Esophagus squamous epithelium (tissue), 5 donors: ENCODE data around the gene EIF2B2. TPM values are rescaled to one million over a fixed set of nuclear protein-coding genes. Genes with fewer than 3 reads are reported as not detected.

Experiments
- DNase-seq: peaks from one replicate; lab custom pipeline; 2025; lab: John Stamatoyannopoulos, UW
- H3K27ac ChIP-seq, 4 donors: fragments of 200-600 bp; sonication (generic); one replicate each; pipeline ENCODE4 v1.5.1; 2016 to 2019; ENCODE audit warnings: mild to moderate bottlenecking in 1 of 4
- H3K27me3 ChIP-seq, 4 donors: fragments of 200-600 bp; sonication (generic); 1 replicate in 3 of 4; 2 replicates in 1 of 4; pipeline versions ENCODE4 v1.5.1 to v1.6.0; 2017 to 2021; ENCODE audit warnings: antibody characterized with exemption in 1 of 4
- H3K36me3 ChIP-seq, 3 donors: fragments of 200-600 bp; sonication (generic); one replicate each; pipeline ENCODE4 v1.5.1; 2016 to 2019
- H3K4me1 ChIP-seq, 3 donors: fragments of 200-600 bp; sonication (generic); one replicate each; pipeline ENCODE4 v1.5.1; 2017 to 2019
- H3K4me3 ChIP-seq, 4 donors: fragments of 200-600 bp; sonication (generic); 1 replicate in 3 of 4; 2 replicates in 1 of 4; pipeline ENCODE4 v1.5.1; 2016 to 2019; ENCODE audit warnings: mild to moderate bottlenecking in 2 of 4, moderate library complexity in 1 of 4
- H3K9me3 ChIP-seq, 3 donors: fragments of 200-600 bp; sonication (generic); one replicate each; pipeline ENCODE4 v1.5.1; 2016 to 2019
- POLR2A ChIP-seq, 4 donors: fragments of 450-650 bp; IDR thresholded peaks; one replicate each; pipeline ENCODE4 v1.6.1; 2017; ENCODE audit warnings: antibody characterized with exemption in 4 of 4, mild to moderate bottlenecking in 4 of 4, moderate library complexity in 3 of 4
- WGBS, 2 donors: methylation state at CpG; one replicate each; pipeline ENCODE4 v1.1.5; 2018; 5-methylcytosine and 5-hydroxymethylcytosine counted together
- intact Hi-C: fragments of 100-400 bp; cut with DNase I; formaldehyde crosslinking; loops from one replicate; pipeline ENCODE4 v1.15.0; 2022
- total RNA-seq, 4 donors: library from RNA; depleted of rRNA; stranded (reverse); fragments of >200 nt; gene quantifications; one replicate each; pipeline ENCODE4 v1.1.0, GENCODE V29; 2016
- TF ChIP-seq, protein P1 (sequence below), 6 experiments: fragments of 450-650 bp in 4 of 6; fragments of 200-600 bp in 2 of 6; sonication (generic) in 2 of 6; IDR thresholded peaks; one replicate each; pipeline ENCODE4 v1.5.1; 2016 to 2019; ENCODE audit warnings: antibody characterized with exemption in 6 of 6, mild to moderate bottlenecking in 4 of 6, moderate library complexity in 4 of 6
- donor health status: DM: yes; HTN: yes; CAD: no.

Gene EIF2B2
- total RNA-seq, 4 donors from 2014 or later, result 27.8 to 41.0 (median 39.0) TPM

DNA sequence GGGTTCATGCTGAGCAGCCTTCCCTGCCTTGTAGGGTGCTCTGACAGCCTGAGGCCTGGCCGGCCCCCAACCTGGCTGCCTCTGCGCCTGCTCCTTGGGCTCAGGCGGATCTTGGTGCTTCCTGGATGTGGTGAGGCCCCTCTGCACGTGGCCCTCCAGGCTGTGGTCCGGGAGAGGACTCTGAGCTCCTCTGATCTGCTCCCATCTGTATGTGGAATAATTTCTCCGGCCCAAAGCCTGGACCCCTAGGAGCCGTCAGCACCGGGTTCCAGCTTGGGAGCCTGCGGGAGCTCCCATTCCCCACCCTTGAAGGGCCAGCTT lies 21.3 kb upstream of the EIF2B2 start:
- Histone ChIP-seq H3K27me3 (no peaks in the 10 kb centered on the region), H3K27ac (peak overlapping the region in 3 of 4 donors; percentile 0 to 44 (median 36)), H3K36me3 (no peaks in the 10 kb centered on the region), H3K9me3 (no peaks in the 10 kb centered on the region), H3K4me1 (peaks cover 3 to 86% (median 40%) of the 10 kb centered on the region in 3 donors), H3K4me3 (no peak overlapping the region)
- intact Hi-C loops, result no loop called here
- WGBS, 2 donors, result 79 to 100% methylated on average over 3 to 6 of the region's 9 CpGs
- DNase-seq, result no peak
- TF ChIP-seq, protein P1, sequence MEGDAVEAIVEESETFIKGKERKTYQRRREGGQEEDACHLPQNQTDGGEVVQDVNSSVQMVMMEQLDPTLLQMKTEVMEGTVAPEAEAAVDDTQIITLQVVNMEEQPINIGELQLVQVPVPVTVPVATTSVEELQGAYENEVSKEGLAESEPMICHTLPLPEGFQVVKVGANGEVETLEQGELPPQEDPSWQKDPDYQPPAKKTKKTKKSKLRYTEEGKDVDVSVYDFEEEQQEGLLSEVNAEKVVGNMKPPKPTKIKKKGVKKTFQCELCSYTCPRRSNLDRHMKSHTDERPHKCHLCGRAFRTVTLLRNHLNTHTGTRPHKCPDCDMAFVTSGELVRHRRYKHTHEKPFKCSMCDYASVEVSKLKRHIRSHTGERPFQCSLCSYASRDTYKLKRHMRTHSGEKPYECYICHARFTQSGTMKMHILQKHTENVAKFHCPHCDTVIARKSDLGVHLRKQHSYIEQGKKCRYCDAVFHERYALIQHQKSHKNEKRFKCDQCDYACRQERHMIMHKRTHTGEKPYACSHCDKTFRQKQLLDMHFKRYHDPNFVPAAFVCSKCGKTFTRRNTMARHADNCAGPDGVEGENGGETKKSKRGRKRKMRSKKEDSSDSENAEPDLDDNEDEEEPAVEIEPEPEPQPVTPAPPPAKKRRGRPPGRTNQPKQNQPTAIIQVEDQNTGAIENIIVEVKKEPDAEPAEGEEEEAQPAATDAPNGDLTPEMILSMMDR (IDR thresholded peaks at IDR 0.05), result no peak
- TF ChIP-seq POLR2A (IDR thresholded peaks at IDR 0.05), result no peak

DNA sequence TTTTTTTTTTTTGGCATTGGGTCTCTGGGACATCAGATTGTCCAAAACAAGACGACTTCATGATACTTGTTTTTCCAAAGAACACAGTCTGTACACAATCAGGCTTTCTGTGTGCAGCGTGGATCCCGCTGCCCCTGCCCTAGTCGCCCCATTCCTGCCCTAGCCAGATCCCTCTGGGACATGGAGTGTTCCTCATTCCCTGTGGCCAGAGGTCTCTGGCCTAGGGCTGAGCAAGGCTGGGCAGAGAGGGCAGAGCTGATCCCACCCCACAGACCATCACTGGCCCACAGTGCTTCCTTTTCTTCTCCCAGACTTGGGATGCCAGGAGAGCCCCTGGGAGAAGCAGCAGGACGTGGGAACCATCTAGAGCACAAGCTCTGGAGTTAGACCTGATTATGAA lies 20.9 kb upstream of the EIF2B2 start:
- H3K36me3 ChIP-seq, result no peaks in the 10 kb centered on the region
- no peaks in the 10 kb centered on the region for H3K9me3 ChIP-seq
- peaks cover 3 to 82% (median 40%) of the 10 kb centered on the region in 3 donors for H3K4me1 ChIP-seq
- DNase-seq, result no peak
- no peak for TF ChIP-seq POLR2A (IDR thresholded peaks at IDR 0.05)
- TF ChIP-seq, protein P1 (IDR thresholded peaks at IDR 0.05), result no peak
- H3K27me3 ChIP-seq, result no peaks in the 10 kb centered on the region
- intact Hi-C loops, result no loop called here
- 84 to 85% methylated on average over 4 to 5 of the region's 5 CpGs for WGBS, 2 donors
- H3K4me3 ChIP-seq, result no peak overlapping the region
- peak overlapping the region in 2 of 4 donors; percentile 14 to 36 for H3K27ac ChIP-seq

DNA sequence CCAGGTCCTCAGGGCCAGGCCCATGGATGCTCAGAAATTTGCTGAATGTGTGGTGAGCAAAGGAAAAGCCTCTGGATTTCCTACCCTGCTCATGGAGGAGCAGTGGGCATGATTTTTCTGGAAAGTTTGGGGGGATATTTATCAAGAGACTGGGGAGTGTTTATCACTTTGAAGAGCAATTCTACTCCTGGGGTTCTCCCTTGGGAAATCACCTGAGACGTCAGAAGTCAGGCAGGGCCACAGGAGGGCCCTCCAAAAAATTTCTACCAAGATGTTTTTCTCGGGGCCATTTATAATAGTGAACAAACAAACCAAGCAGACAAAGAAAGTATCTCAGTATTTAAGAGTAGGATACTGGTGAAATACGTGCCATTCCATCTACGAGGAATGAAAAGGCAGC lies 20.1 kb upstream of the EIF2B2 start:
- Histone ChIP-seq H3K27me3 (no peaks in the 10 kb centered on the region), H3K9me3 (no peaks in the 10 kb centered on the region), H3K4me1 (peaks cover 3 to 77% (median 41%) of the 10 kb centered on the region in 3 donors), H3K27ac (peak overlapping the region in 3 of 4 donors; percentile 59 to 72 (median 60)), H3K4me3 (no peak overlapping the region), H3K36me3 (no peaks in the 10 kb centered on the region)
- TF ChIP-seq, protein P1 (IDR thresholded peaks at IDR 0.05), result no peak
- TF ChIP-seq POLR2A (IDR thresholded peaks at IDR 0.05), result no peak
- intact Hi-C loops, result no loop called here
- no peak for DNase-seq
- 70 to 81% methylated on average over 4 of the region's 4 CpGs for WGBS, 2 donors

DNA sequence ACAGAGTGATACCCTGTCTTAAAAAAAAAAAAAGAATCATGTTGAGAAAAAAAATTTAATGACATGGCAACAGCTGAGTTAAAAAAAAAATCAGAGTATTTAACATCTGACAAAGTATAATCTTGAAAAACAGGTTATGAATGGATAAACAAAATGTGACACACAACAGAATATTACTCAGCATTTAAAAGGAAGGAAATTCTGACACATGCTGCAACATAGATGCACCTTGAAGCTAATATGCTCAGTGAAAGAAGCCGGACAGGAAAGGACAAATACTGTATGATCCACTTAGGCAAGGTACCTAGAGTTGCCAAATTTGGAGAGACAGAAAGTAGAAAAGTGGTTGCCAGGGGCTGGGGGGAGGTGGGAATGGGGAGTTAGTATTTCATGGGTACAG lies 19.4 kb upstream of the EIF2B2 start:
- no peak for DNase-seq
- no peaks in the 10 kb centered on the region for H3K27me3 ChIP-seq
- WGBS, 2 donors, result 29 to 40% methylated on average over 1 of the region's 1 CpG
- H3K36me3 ChIP-seq, result no peaks in the 10 kb centered on the region
- H3K4me3 ChIP-seq, result no peak overlapping the region
- no peaks in the 10 kb centered on the region for H3K9me3 ChIP-seq
- H3K27ac ChIP-seq, result peak overlapping the region in 3 of 4 donors; percentile 60 to 72 (median 63)
- intact Hi-C loops, result no loop called here
- no peak for TF ChIP-seq POLR2A (IDR thresholded peaks at IDR 0.05)
- TF ChIP-seq, protein P1 (IDR thresholded peaks at IDR 0.05), result no peak
- H3K4me1 ChIP-seq, result peaks cover 3 to 77% (median 38%) of the 10 kb centered on the region in 3 donors

DNA sequence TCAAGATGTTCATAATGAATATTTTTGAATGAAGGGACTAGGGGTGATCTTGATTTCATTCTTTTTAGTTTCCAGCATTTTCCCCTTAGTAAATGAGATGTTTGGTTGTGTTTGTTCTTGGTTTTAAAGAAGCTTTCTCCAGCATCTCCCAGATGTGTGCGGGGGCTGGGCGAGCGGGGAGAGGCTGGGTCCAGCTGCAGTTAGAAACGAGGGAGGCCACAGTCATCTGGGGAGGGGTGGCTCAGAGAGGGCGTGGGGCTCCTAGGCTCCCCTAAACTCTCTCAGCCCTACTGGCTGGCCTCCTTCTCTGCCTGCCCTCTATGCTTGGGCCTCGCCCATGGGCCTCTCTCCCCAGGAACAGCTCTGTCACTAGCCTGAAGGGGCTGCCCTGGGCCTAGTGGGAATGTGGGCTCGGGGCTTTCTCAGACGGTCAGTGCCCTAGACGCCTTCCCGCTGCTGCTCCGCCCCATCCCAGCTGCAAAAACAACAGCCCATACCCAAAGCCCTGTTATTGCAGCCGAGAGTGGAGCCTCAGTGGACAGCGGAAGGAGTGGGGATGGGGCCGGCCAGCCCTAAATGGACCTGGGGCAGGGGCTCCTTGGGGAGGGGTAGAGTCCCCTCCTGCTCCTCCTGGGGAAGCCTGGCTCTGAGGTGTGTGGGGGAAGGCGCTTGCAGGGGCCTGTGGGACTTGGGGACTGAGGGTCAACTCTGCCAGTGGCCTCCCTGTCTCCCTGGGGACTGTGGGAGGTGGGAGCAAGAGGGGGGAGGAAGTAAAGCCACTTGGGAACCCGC lies 18.3 kb upstream of the EIF2B2 start:
- WGBS, 2 donors, result 81 to 85% methylated on average over 4 to 5 of the region's 16 CpGs
- H3K4me1 ChIP-seq, result peaks cover 3 to 68% (median 27%) of the 10 kb centered on the region in 3 donors
- no peaks in the 10 kb centered on the region for H3K9me3 ChIP-seq
- no peak for TF ChIP-seq POLR2A (IDR thresholded peaks at IDR 0.05)
- TF ChIP-seq, protein P1 (IDR thresholded peaks at IDR 0.05), result no peak
- no peaks in the 10 kb centered on the region for H3K36me3 ChIP-seq
- peak overlapping the region in 1 of 4 donors; percentile 23 for H3K27ac ChIP-seq
- H3K4me3 ChIP-seq, result no peak overlapping the region
- H3K27me3 ChIP-seq, result no peaks in the 10 kb centered on the region
- intact Hi-C loops, result no loop called here
- DNase-seq, result no peak
